Measurements from ENCODE around the gene AIPL1. TPM values are rescaled to one million over a fixed set of nuclear protein-coding genes. Genes with fewer than 3 reads are reported as not detected.

The AIPL1 gene
- polyA plus RNA-seq, 1 donor (not counting 4 experiments of a cell fraction or from before 2014, with no cell fraction given), result not detected

DNA sequence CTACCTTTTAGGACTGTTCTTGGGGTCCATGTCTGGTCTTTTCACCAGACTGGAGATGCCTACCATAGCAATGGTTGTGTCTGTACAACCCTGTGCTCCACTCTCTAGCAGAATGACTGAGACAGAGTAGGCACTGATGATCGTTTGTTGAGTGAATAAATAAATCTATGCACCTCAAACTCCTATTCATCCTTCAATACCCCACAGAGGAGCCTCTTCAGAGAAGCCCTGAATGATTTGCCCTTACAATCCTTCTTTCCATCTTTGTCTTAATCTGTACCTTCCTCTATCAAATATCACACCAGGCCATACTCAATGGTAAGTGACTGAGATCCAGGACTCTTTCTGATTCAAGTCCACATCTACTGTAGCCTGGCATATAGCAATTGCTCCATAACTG, 32.6 kb upstream of the AIPL1 start:
- H3K36me3 ChIP-seq (ENCODE audit: control insufficient read depth in 2 of 2, extremely low read depth in 1 of 2, insufficient read depth in 2 of 2, low read length in 2 of 2), result peaks cover 7 to 8% of the 10 kb centered on the region in 2 experiments
- dilution Hi-C loops (cut with MboI; ENCODE audit: extremely low pct_ligation_motif_present, low sequenced_read_pairs), result no loop called here
- H3K9me1 ChIP-seq (ENCODE audit: control insufficient read depth, extremely low read depth, insufficient read depth, low read length), result no peaks in the 10 kb centered on the region

GRCh38 chr17:6465206-6466003, 30.5 kb upstream of the AIPL1 start:
- FAIRE-seq (no peak), DNase-seq (ENCODE audit: low read depth, low spot score) (no peak)
- no peak overlapping the region for H3K27ac ChIP-seq (ENCODE audit: control insufficient read depth, insufficient read depth, low read length)
- no peak overlapping the region for H2AFZ ChIP-seq (ENCODE audit: control insufficient read depth, low read length)
- no peak overlapping the region for H3K4me3 ChIP-seq (ENCODE audit: control insufficient read depth in 2 of 3, extremely low read depth in 1 of 3, insufficient read depth in 2 of 3, low read depth in 1 of 3, low read length in 3 of 3)
- no peaks in the 10 kb centered on the region for H3K79me2 ChIP-seq (ENCODE audit: control insufficient read depth, insufficient read depth, low read length)
- TF ChIP-seq CTCF (optimal IDR thresholded peaks at IDR 0.05 in 1 of 3, IDR thresholded peaks at IDR 0.05 in 1 of 3, conservative IDR thresholded peaks at IDR 0.05 in 1 of 3; ENCODE audit: extremely low read depth in 1 of 3, insufficient read depth in 2 of 3, low read length in 3 of 3) (no peak), EZH2 (IDR thresholded peaks at IDR 0.05; ENCODE audit: low read length) (no peak)
- H3K9me3 ChIP-seq (ENCODE audit: control insufficient read depth, low read depth, low read length), result no peaks in the 10 kb centered on the region
- H3K36me3 ChIP-seq (ENCODE audit: control insufficient read depth in 2 of 2, extremely low read depth in 1 of 2, insufficient read depth in 2 of 2, low read length in 2 of 2), result peaks cover 3 to 8% of the 10 kb centered on the region in 2 experiments
- H3K27me3 ChIP-seq (ENCODE audit: control insufficient read depth, extremely low read depth, insufficient read depth, low read length), result no peaks in the 10 kb centered on the region
- no peak overlapping the region for H3K9ac ChIP-seq (ENCODE audit: control insufficient read depth, extremely low read depth, insufficient read depth, low read length)
- dilution Hi-C loops (cut with MboI; ENCODE audit: extremely low pct_ligation_motif_present, low sequenced_read_pairs), result no loop called here
- H3K9me1 ChIP-seq (ENCODE audit: control insufficient read depth, extremely low read depth, insufficient read depth, low read length), result no peaks in the 10 kb centered on the region
- no peaks in the 10 kb centered on the region for H4K20me1 ChIP-seq (ENCODE audit: control insufficient read depth, extremely low read depth, insufficient read depth, low read length)
- no peaks in the 10 kb centered on the region for H3K4me1 ChIP-seq (ENCODE audit: control insufficient read depth, extremely low read depth, insufficient read depth, low read length)
- no peak overlapping the region for H3K4me2 ChIP-seq (ENCODE audit: control insufficient read depth, extremely low read depth, insufficient read depth, low read depth, low read length)

More for the DNA sequence above, 32.6 kb upstream of the AIPL1 start:
- H4K20me1 ChIP-seq (ENCODE audit: control insufficient read depth, extremely low read depth, insufficient read depth, low read length), result peaks cover 3% of the 10 kb centered on the region
- H3K9me3 ChIP-seq (ENCODE audit: control insufficient read depth, low read depth, low read length), result no peaks in the 10 kb centered on the region
- H3K79me2 ChIP-seq (ENCODE audit: control insufficient read depth, insufficient read depth, low read length), result no peaks in the 10 kb centered on the region
- peaks cover 14% of the 10 kb centered on the region for H3K4me1 ChIP-seq (ENCODE audit: control insufficient read depth, extremely low read depth, insufficient read depth, low read length)
- no peak for TF ChIP-seq CTCF (optimal IDR thresholded peaks at IDR 0.05 in 1 of 3, IDR thresholded peaks at IDR 0.05 in 1 of 3, conservative IDR thresholded peaks at IDR 0.05 in 1 of 3; ENCODE audit: extremely low read depth in 1 of 3, insufficient read depth in 2 of 3, low read length in 3 of 3)
- TF ChIP-seq EZH2 (IDR thresholded peaks at IDR 0.05; ENCODE audit: low read length), result no peak
- no peak overlapping the region for H3K4me2 ChIP-seq (ENCODE audit: control insufficient read depth, extremely low read depth, insufficient read depth, low read depth, low read length)
- no peak overlapping the region for H3K9ac ChIP-seq (ENCODE audit: control insufficient read depth, extremely low read depth, insufficient read depth, low read length)
- no peaks in the 10 kb centered on the region for H3K27me3 ChIP-seq (ENCODE audit: control insufficient read depth, extremely low read depth, insufficient read depth, low read length)
- DNase-seq (ENCODE audit: low read depth, low spot score) (no peak), FAIRE-seq (no peak)
- H3K4me3 ChIP-seq (ENCODE audit: control insufficient read depth in 2 of 3, extremely low read depth in 1 of 3, insufficient read depth in 2 of 3, low read depth in 1 of 3, low read length in 3 of 3), result no peak overlapping the region
- no peak overlapping the region for H2AFZ ChIP-seq (ENCODE audit: control insufficient read depth, low read length)
- no peak overlapping the region for H3K27ac ChIP-seq (ENCODE audit: control insufficient read depth, insufficient read depth, low read length)
